K562 (cell line): ENCODE results near the gene UBFD1. TPM values are rescaled to one million over a fixed set of nuclear protein-coding genes. Genes with fewer than 3 reads are reported as not detected.
A peak's percentile ranks its signal among the peaks of the same experiment; 100 is the strongest.

Experiments
- ATAC-seq: fragments of 200-7000 bp; cut with Tn5 transposase; 3 replicates; pipeline ENCODE4 v1.9.1; 2020; ENCODE audit warnings: moderate library complexity
- BruUV-seq: library from RNA; stranded (reverse); fragments of 400-500 nt; replicated peaks from 2 replicates; lab custom pipeline; 2021; lab: Mats Ljungman, UMichigan
- CTCF ChIA-PET: fragments of 300-600 bp; formaldehyde crosslinking; extraction: SDS; loops from one replicate; lab custom pipeline; 2021; ENCODE audit warnings: low intra/inter-chr PET ratio; lab: Yijun Ruan, JAX
- POLR2A ChIA-PET: fragments of 300-600, 350-650 bp; sonication (Branson Sonifier 250); formaldehyde crosslinking; extraction: SDS; loops from one replicate; lab custom pipeline; 2021; ENCODE audit warnings: antibody characterized with exemption, inconsistent platforms; lab: Yijun Ruan, JAX
- DNase-seq, 4 experiments: peaks; one replicate each; pipeline versions ENCODE4 v3.0.0 to v3.0.0-alpha.2; 2011 to 2018; ENCODE audit warnings: low spot score in 3 of 4, mixed read lengths in 3 of 4; ENCODE audit errors: extremely low read depth in 1 of 4
- FAIRE-seq: peaks from 2 replicates; lab custom pipeline; 2011; peaks lifted over from hg19 to GRCh38; lab: Jason Lieb, UNC
- H2AFZ ChIP-seq: 2 replicates; pipeline ENCODE4 v1.6.0; 2011; ENCODE audit warnings: low read depth, low read length, control low read depth, inconsistent platforms
- H3K27ac ChIP-seq: fragments of 200-600 bp; 3 replicates; pipeline ENCODE4 v1.8.0; 2011; ENCODE audit warnings: low read depth, mild to moderate bottlenecking, control low read depth, inconsistent platforms, low read length, moderate library complexity, mixed read lengths; ENCODE audit errors: extremely low read depth
- H3K27me3 ChIP-seq, 2 experiments: fragments of 300-600 bp in 1 of 2; 2 replicates in 1 of 2; 3 replicates in 1 of 2; pipeline versions ENCODE4 v1.6.0 to v1.8.0; 2011; ENCODE audit warnings: inconsistent platforms in 2 of 2, low read length in 2 of 2, mild to moderate bottlenecking in 1 of 2, mixed read lengths in 1 of 2, moderate library complexity in 1 of 2; ENCODE audit not compliant: control insufficient read depth in 2 of 2, insufficient read depth in 2 of 2
- H3K36me3 ChIP-seq: fragments of 300-600 bp; 3 replicates; pipeline ENCODE4 v1.8.0; 2011; ENCODE audit warnings: mild to moderate bottlenecking, low read length, inconsistent platforms; ENCODE audit not compliant: control insufficient read depth, insufficient read depth
- H3K4me1 ChIP-seq, 2 experiments: fragments of 200-600 bp in 1 of 2; replicated peaks in 1 of 2; 2 replicates in 1 of 2; 3 replicates in 1 of 2; pipeline versions ENCODE4 v1.5.1 to v1.8.0; 2011; ENCODE audit warnings: inconsistent platforms in 2 of 2, low read length in 2 of 2, mild to moderate bottlenecking in 1 of 2, mixed read lengths in 1 of 2, moderate library complexity in 1 of 2; ENCODE audit not compliant: control insufficient read depth in 2 of 2, insufficient read depth in 2 of 2
- H3K4me2 ChIP-seq: 2 replicates; pipeline ENCODE4 v1.6.1; 2011; ENCODE audit warnings: low read length, control low read depth, inconsistent platforms, mixed read lengths; ENCODE audit not compliant: insufficient read depth
- H3K4me3 ChIP-seq: fragments of 200-600 bp; sonication (generic), shearing (Covaris generic); 2 replicates; pipeline ENCODE4 v1.5.1; 2016; ENCODE audit warnings: control low read depth, inconsistent platforms
- H3K79me2 ChIP-seq: fragments of 200-600 bp; 3 replicates; pipeline ENCODE4 v1.8.0; 2011; ENCODE audit warnings: low read length, inconsistent platforms; ENCODE audit not compliant: control insufficient read depth, insufficient read depth
- H3K9ac ChIP-seq, 2 experiments: 2 replicates each; pipeline versions ENCODE4 v1.6.0 to v1.6.1; 2011; ENCODE audit warnings: low read depth in 2 of 2, low read length in 2 of 2, control low read depth in 1 of 2, inconsistent platforms in 1 of 2, mild to moderate bottlenecking in 1 of 2, mixed read lengths in 1 of 2; ENCODE audit not compliant: insufficient read depth in 1 of 2
- H3K9me1 ChIP-seq: one replicate; pipeline ENCODE4 v1.6.0; 2011; ENCODE audit warnings: inconsistent platforms, mild to moderate bottlenecking, low read length, moderate library complexity; ENCODE audit not compliant: control insufficient read depth, insufficient read depth
- H3K9me3 ChIP-seq: replicated peaks from 2 replicates; pipeline ENCODE4 v1.5.1; 2011; ENCODE audit warnings: low read depth, low read length, inconsistent platforms; ENCODE audit not compliant: control insufficient read depth, insufficient read depth
- H4K20me1 ChIP-seq: replicated peaks from 2 replicates; pipeline ENCODE4 v1.6.1; 2011; ENCODE audit warnings: low read length, inconsistent platforms, mixed read lengths; ENCODE audit not compliant: control insufficient read depth, insufficient read depth
- CSDE1 ChIP-seq, 2 experiments: fragments of 450-650 bp; IDR thresholded peaks; 2 replicates each; pipeline ENCODE4 v1.6.1; 2016; ENCODE audit warnings: mild to moderate bottlenecking in 1 of 2
- EHMT2 ChIP-seq: fragments of 450-650 bp; IDR thresholded peaks from 2 replicates; pipeline ENCODE4 v1.6.1; 2018; ENCODE audit warnings: antibody characterized with exemption
- ETS2 ChIP-seq: IDR thresholded peaks from 2 replicates; pipeline ENCODE4 v1.6.1; 2016; ENCODE audit warnings: borderline replicate concordance, missing genetic modification characterization, mild to moderate bottlenecking, moderate library complexity, missing compliant biosample characterization; ENCODE audit not compliant: poor library complexity, severe bottlenecking
- ETV6 ChIP-seq, 3 experiments: fragments of 150-350 bp in 1 of 3; sonication (generic) in 1 of 3; formaldehyde crosslinking in 1 of 3; IDR thresholded peaks; 2 replicates each; pipeline versions ENCODE4 v1.6.1 to v1.8.0; 2014 to 2022; ENCODE audit warnings: borderline replicate concordance in 2 of 3, low read depth in 2 of 3, antibody characterized with exemption in 1 of 3, low read length in 1 of 3, mild to moderate bottlenecking in 1 of 3, missing genetic modification reagents in 1 of 3
- EWSR1 ChIP-seq: fragments of 450-650 bp; IDR thresholded peaks from 2 replicates; pipeline ENCODE4 v1.6.1; 2018; ENCODE audit warnings: borderline replicate concordance, mild to moderate bottlenecking, low read depth, moderate library complexity; ENCODE audit not compliant: partially characterized antibody
- NFIC ChIP-seq: fragments of 450-650 bp; IDR thresholded peaks from 2 replicates; pipeline ENCODE4 v1.6.1; 2017; ENCODE audit warnings: mild to moderate bottlenecking, inconsistent platforms
- POLR2AphosphoS5 ChIP-seq: IDR thresholded peaks from 2 replicates; pipeline ENCODE4 v1.6.1; 2011; ENCODE audit warnings: mild to moderate bottlenecking, low read depth, low read length, moderate library complexity; ENCODE audit not compliant: control insufficient read depth, insufficient read depth
- SAP30 ChIP-seq: fragments of 200-600 bp; sonication (generic); IDR thresholded peaks from 2 replicates; pipeline ENCODE4 v1.6.1; 2012; ENCODE audit warnings: borderline replicate concordance, low read depth, mild to moderate bottlenecking, moderate library complexity, low read length, control low read depth, inconsistent platforms; ENCODE audit not compliant: insufficient read depth, poor library complexity, severe bottlenecking
- SRSF7 ChIP-seq: fragments of 200-400 bp; formaldehyde crosslinking; optimal IDR thresholded peaks from 2 replicates; pipeline ENCODE3; 2017; ENCODE audit warnings: mild to moderate bottlenecking, low read depth, low read length
- TCF7L2 ChIP-seq: fragments of 150-350 bp; IDR thresholded peaks from 2 replicates; pipeline ENCODE4 v1.6.1; 2016; ENCODE audit warnings: low read depth, mild to moderate bottlenecking, low read length, moderate library complexity
- TOE1 ChIP-seq, 2 experiments: fragments of 450-650 bp in 1 of 2; sonication (generic) in 1 of 2; formaldehyde crosslinking in 1 of 2; IDR thresholded peaks; 2 replicates each; pipeline versions ENCODE4 v1.7.1 to v1.8.0; 2016 to 2022; ENCODE audit warnings: borderline replicate concordance in 2 of 2, mild to moderate bottlenecking in 2 of 2, antibody characterized with exemption in 1 of 2, inconsistent platforms in 1 of 2, low read depth in 1 of 2, missing genetic modification reagents in 1 of 2, moderate library complexity in 1 of 2
- ZNF121 ChIP-seq: sonication (generic); formaldehyde crosslinking; conservative IDR thresholded peaks from 2 replicates; pipeline ENCODE4 v1.8.0; 2022; ENCODE audit warnings: missing genetic modification reagents
- ZNF197 ChIP-seq: fragments of 200-800 bp; sonication (Bioruptor generic); IDR thresholded peaks from 2 replicates; pipeline ENCODE4 v1.6.1; 2016; ENCODE audit warnings: low read depth, missing genetic modification characterization, missing compliant biosample characterization
- WGBS: fragments of 100-300 bp; shearing (Covaris generic); methylation state at CpG from one replicate; pipeline ENCODE4 v1.1.6; 2016; ENCODE audit warnings: low coverage, mixed read lengths; ENCODE audit not compliant: insufficient coverage; ENCODE audit errors: missing lambda C conversion rate; 5-methylcytosine and 5-hydroxymethylcytosine counted together
- in situ Hi-C: fragments of 300-500 bp; cut with MboI; formaldehyde crosslinking; loops from 4 replicates; pipeline ENCODE4 v1.15.0; 2018; ENCODE audit warnings: inconsistent platforms, mixed read lengths
- intact Hi-C: fragments of 100-400 bp; cut with micrococcal nuclease; formaldehyde crosslinking; loops from 2 replicates; pipeline ENCODE4 v1.14.2; 2022
- polyA plus RNA-seq, 8 experiments: library from polyadenylated mRNA; depleted of rRNA in 4 of 8; stranded (reverse) in 5 of 8; unstranded in 3 of 8; fragments of >200 nt; fragmentation: Nextera tagmentation in 2 of 8; fragmentation: Illumina TruSeq in 1 of 8; extraction: Ambion mirVana in 2 of 8; extraction: Trizol in 1 of 8; gene quantifications; 2 replicates each; pipeline versions ENCODE4 v1.2.1 to v1.2.3, GENCODE V29; 2011 to 2014; ENCODE audit warnings: inconsistent platforms in 1 of 8, missing spikeins in 1 of 8
- total RNA-seq, 7 experiments: library from RNA; depleted of rRNA in 6 of 7; stranded (reverse); fragments of >200 nt in 6 of 7; fragmentation: Illumina TruSeq in 2 of 7; extraction: Trizol in 2 of 7; gene quantifications; 2 replicates each; pipeline versions ENCODE4 v1.2.1 to v1.2.3, GENCODE V29; 2011 to 2021; ENCODE audit warnings: low replicate concordance in 1 of 7
- TF ChIP-seq, protein P1 (sequence below): fragments of 150-350 bp; conservative IDR thresholded peaks from 2 replicates; pipeline ENCODE4 v1.6.1; 2014; ENCODE audit warnings: low read length

UBFD1 gene
- total and polyA plus RNA-seq, 9 of the 15 experiments (the other 6 are each of a cell fraction or from before 2014, with no cell fraction given), result 10.7 to 66.2 (median 34.0) TPM

DNA sequence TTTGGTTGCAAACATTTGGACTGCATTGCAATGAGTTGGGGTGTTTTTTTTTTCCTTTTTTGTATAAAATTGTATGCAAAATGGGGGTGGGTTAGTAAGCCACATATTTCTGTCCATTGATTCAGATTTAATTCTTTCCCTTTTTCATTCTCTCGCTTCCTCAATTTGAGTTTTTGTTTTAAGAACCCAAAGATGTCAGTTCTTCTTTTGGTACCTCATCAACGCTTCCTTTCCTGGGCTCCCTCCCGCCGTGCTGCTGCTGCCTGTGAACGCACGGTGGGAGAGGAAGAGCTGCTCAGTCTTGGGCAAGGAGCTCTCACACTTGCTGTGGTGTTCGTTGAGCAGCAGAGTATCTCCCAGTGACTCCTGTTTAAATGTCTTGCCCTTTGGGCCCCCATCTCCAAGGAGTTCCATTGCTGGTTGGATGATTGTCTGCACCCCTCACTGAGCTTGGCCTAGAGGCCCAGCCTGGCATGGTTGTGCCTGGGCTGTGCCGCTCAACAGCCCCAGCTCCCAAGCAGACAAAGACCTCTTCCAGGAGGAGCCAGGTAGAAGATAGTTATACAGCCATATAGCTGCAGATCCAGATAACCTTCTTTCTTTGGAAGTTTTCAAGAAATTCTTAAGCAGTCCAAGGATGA is 13.6 kb downstream of the UBFD1 start (continued):
- TF ChIP-seq, protein P1, sequence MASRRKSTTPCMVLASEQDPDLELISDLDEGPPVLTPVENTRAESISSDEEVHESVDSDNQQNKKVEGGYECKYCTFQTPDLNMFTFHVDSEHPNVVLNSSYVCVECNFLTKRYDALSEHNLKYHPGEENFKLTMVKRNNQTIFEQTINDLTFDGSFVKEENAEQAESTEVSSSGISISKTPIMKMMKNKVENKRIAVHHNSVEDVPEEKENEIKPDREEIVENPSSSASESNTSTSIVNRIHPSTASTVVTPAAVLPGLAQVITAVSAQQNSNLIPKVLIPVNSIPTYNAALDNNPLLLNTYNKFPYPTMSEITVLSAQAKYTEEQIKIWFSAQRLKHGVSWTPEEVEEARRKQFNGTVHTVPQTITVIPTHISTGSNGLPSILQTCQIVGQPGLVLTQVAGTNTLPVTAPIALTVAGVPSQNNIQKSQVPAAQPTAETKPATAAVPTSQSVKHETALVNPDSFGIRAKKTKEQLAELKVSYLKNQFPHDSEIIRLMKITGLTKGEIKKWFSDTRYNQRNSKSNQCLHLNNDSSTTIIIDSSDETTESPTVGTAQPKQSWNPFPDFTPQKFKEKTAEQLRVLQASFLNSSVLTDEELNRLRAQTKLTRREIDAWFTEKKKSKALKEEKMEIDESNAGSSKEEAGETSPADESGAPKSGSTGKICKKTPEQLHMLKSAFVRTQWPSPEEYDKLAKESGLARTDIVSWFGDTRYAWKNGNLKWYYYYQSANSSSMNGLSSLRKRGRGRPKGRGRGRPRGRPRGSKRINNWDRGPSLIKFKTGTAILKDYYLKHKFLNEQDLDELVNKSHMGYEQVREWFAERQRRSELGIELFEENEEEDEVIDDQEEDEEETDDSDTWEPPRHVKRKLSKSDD, result no peak
- TF ChIP-seq ZNF121 (CRISPR knock-in tag), result no peak
- no peak for TF ChIP-seq ETS2

DNA sequence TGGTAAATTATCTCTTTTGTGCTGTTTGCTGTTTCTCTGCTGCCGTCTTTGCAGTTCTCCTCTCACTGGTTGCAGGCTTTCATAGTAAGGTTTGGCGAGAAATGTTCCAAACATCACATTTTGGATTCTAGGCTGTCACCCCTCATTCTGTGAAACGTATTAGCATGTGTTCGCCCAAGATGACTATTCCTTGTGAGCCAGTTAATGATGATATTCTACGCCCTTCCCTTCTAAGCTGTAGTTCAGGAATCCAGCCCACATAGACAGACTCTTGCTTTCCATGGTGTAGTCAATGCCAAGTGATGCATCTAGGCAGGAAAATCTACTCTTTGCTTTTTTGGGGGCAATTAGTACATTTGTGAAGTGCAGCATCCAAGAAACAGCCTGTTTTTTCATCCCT is 14.4 kb downstream of the UBFD1 start:
- DNase-seq, result no peak
- no peak overlapping the region for H2AFZ ChIP-seq
- intact Hi-C loops, result no loop called here
- TF ChIP-seq NFIC, result no peak
- no peak for TF ChIP-seq SAP30
- no peak for TF ChIP-seq EWSR1
- no peak for TF ChIP-seq TCF7L2
- no peak for TF ChIP-seq CSDE1 (IDR thresholded peaks at IDR 0.05)
- no peak for TF ChIP-seq EHMT2
- no peak for TF ChIP-seq TOE1 (IDR thresholded peaks at IDR 0.05; ENCODE audit: borderline replicate concordance)
- no peak for TF ChIP-seq TOE1 (CRISPR knock-in tag; IDR thresholded peaks at IDR 0.05; ENCODE audit: borderline replicate concordance, low read depth)
- no peak for TF ChIP-seq ETV6 (IDR thresholded peaks at IDR 0.05; ENCODE audit: borderline replicate concordance in 1 of 2, low read depth in 2 of 2, low read length in 1 of 2)
- no peak for TF ChIP-seq ETV6 (CRISPR knock-in tag; IDR thresholded peaks at IDR 0.05; ENCODE audit: borderline replicate concordance)
- TF ChIP-seq POLR2AphosphoS5, result no peak
- TF ChIP-seq ZNF197 (CRISPR knock-in tag), result no peak
- no peak for TF ChIP-seq SRSF7

More for the DNA sequence above, 14.4 kb downstream of the UBFD1 start:
- no peak overlapping the region for H3K4me2 ChIP-seq
- no peaks in the 10 kb centered on the region for H4K20me1 ChIP-seq
- 99% methylated on average over 5 of the region's 5 CpGs for WGBS
- H3K9ac ChIP-seq, result no peak overlapping the region
- no peaks in the 10 kb centered on the region for H3K9me3 ChIP-seq
- no peak overlapping the region for H3K4me3 ChIP-seq
- TSS peak; percentile 6 for BruUV-seq
- H3K79me2 ChIP-seq, result no peaks in the 10 kb centered on the region
- POLR2A ChIA-PET, result interaction anchor here (0.7 to 1.3 kb wide), 2 partner anchors 12 to 15 kb away, joined by 3 to 4 read pairs; partner anchors contain the start of genes EARS2 and UBFD1
- H3K36me3 ChIP-seq, result peaks cover 68% of the 10 kb centered on the region; the same call in 2 of the 3 replicates
- CTCF ChIA-PET, result no interaction called here
- no peak for ATAC-seq
- FAIRE-seq, result no peak
- H3K9me1 ChIP-seq, result no peaks in the 10 kb centered on the region
- H3K4me1 ChIP-seq, result no peaks in the 10 kb centered on the region
- H3K27ac ChIP-seq, result no peak overlapping the region
- no peaks in the 10 kb centered on the region for H3K27me3 ChIP-seq
- in situ Hi-C loops, result no loop called here
